OCI-M2 (cell line): ENCODE measurements around the gene IL10.
"Not testable (repeated sequence)": the region's sequence is repeated elsewhere in the genome, so short reads cannot be mapped to it uniquely, and the experiment has no call there.

Experiments used
- DNase-seq: peaks from one replicate; lab custom pipeline; 2025; ENCODE audit not compliant: unreplicated experiment; lab: John Stamatoyannopoulos, UW

The IL10 gene

DNA sequence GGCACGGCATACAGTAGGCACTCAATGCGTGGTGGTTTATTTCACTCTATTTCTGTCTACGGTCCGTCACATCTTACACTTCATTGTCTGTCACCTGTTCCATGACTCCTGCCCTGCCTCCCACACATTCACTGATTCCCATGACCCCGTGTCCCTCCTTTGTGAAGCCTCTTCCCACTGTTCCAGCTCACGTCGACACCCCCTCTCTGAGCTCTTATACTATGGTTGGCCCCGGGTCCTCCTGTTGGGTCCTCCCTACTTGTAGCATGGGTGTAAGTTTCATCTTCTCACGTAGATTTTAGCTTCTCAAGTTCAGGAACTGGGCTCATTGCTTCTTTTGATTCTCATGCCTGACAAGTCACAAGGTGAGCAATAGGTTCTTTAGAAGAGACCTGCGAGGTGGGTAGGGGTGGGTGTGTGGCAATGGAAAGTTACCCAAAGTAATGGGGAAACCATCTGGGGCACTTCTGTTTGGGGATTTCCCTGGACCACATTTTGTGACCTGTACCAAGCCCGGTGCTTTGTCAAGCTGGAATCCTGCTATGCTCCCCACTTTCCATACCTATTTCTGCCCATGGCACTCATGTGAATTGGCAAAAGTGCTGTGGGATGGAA lies 22.1 kb upstream of the IL10 start:
- DNase-seq, result no peak

DNA sequence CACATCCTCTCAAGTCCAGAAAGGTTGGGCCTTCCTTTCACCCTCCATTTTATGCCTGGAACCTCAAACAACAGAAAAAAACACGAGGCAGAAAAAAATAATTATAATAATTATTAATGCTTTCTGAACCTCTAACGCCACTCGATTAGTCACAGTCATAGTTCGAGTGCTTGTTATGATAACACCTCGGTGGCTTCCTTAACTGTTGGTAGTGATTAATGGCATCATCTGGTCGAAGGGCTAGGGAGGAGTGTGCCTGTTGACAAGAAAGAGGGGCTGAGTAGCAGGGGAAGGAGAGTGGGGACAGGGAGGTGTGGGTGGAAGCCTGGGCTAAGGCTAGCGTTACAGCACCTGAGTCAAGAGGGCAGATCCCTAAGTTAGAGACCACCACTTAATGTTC lies 21.3 kb upstream of the IL10 start:
- no peak for DNase-seq

DNA sequence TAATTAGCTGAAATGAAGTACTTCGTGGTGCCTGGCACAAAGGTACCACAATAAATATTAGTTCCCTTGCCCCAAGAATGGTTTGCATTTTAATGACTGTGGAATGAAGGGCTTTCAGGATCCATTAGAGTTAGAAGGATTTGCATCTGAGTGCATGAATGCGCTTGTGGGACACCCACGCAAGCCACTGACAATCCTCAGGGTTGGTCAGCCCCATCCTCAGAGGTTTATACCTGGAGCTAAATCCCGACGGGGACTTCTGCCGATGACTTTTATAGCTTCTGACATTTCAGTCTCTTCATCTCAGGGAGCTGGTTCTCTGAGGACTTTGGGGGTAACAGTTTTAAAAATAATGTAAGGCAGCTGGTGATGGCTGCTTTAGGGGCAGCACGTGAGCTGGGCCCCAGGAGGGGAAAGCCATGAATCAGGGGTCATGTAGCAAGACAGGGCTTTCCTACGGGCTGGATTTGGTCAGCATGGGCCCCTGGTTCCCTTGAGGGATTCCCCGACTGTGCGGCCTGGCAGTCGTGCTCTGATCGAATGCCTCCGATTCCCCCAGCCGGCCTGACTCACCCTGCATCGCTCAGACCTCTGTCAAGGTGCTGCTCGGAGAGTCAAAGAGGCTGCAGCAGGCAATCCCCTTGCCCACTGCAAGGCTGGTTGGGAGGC lies 20.8 kb upstream of the IL10 start:
- no peak for DNase-seq

DNA sequence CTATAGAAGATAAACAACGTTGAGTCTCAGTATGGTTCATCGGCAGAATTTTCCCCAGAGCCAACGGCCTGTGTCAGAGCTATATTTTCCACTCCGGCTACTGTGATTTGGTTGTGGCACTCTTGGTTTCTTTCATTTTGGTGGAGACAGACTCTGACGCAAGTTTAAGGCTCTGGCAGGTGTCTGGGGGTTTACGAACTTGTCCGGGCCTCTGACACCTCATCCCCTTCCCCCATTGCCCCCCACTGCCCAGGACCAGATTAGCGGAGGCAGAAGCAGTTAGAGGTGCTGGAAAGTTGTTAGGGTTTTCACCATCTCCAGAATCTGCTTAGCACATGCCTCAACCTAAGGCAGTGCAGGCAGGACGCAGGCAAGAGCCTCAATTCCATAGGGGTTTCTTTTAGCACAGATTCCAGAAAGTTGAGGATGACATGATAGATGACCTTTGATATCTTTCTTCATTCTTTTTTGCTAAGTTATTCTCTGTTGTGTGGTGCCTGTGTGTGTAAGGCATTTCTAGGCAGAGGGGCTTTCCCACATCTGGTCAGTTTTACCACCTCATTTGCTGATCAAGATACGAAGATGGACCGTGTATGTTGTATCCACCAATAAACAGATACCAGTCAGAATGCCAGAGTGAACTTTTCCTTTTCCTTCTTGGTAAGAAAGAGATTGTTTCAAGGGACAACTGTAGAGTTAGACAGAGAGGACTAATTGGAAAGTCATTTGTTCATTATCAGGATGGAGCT lies 18.4 kb upstream of the IL10 start:
- no peak for DNase-seq

DNA sequence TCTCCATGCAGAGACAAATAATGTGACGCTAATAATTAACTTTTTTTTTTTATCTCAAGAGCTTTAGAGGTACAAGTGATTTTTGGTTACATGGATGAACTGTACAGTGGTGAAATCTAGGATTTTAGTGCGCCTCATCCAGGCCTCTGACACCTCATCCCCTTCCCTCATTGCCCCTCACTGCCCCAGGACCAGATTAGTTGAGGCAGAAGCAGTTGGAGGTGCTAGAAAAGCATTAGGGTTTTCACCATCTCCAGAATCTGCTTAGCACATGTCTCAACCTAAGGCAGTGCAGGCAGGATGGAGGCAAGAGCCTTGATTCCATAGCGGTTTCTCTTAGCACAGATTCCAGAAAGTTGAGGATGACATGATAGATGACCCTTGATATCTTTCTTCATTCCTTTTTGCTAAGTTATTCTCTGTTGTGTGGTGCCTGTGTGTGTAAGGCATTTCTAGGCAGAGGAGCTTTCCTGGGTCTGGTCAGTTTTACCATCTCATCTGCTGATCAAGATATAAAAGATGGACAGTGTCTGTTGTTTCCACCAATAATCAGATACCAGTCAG lies 16.3 kb upstream of the IL10 start:
- no peak for DNase-seq

DNA sequence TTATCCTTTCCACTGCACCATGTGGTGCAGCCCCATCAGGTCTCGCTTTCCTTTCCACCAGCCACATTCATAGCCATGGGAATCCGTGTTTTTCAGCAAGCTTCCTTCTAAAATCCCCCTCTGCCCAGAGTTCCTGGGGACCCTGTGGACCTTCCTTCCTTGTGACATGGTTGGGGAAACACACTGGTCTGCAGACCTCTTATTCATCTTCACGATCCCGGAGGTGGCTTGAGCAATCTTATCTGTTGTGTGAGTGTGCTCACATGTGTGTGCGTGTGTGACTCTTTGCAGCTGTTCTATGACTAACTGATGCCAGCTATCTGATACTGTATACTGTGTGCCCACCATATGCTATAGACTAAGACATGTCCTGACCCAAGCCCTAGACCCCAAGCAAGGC lies 15.6 kb upstream of the IL10 start:
- no peak for DNase-seq

DNA sequence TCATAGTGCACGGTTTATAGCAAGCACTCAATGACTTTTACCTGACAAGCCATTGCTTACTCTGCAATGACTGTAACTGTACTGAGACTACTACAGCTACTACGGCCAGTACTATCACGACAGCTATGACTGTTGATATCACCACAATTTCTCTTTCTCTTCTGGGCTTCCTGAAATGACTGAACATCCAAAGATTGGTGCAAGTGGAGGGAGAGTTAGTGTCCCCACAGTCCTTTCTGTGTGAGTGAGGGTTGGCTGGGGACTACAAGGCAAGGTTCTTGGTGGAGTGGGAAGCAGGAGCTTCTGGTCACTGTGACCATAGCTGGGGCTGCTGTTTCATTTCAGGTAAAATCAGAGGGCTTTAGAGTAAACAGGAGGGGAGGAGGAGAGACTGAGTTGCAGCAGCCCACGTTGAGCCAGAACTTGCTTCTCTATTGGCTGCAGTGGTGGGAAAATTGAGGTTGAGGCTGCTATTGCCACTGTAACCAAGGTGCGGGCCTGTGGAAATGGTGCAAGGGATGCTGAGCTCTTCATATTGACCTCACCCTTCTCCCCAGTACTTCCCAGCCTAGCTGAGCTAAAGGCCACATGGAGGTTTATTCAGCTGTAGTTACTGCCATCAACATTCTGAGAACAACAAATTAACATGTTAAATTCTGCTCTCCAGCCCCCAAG lies 14.1 kb upstream of the IL10 start:
- DNase-seq, result no peak

DNA sequence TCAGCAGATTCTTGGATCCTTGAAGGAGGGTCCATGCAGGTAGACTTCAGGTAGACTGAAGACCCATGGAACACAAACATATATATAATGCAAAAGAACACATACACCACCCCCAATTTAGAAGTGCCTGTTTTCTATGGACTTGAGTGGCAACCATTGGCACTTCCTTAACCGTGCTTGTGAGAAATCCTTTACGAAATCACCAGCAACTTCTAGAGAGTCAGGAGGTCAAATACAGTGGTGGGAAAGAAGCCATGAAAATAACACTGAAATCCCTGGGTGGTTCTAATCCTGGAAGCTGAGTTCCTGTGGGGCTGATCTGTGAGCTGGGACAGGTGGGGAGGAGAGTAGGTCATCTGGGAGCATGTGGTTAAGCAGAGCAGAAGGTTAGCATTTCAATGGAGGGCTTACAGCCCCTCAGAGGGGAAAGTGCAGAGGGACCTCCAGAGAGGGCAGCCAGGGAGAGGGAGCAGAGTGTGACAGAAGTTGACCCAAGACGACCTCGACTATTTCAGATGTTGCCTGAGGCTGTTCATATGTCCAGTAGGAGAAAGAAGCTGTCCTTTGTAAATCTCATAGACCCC lies 13.0 kb upstream of the IL10 start:
- no peak for DNase-seq

DNA sequence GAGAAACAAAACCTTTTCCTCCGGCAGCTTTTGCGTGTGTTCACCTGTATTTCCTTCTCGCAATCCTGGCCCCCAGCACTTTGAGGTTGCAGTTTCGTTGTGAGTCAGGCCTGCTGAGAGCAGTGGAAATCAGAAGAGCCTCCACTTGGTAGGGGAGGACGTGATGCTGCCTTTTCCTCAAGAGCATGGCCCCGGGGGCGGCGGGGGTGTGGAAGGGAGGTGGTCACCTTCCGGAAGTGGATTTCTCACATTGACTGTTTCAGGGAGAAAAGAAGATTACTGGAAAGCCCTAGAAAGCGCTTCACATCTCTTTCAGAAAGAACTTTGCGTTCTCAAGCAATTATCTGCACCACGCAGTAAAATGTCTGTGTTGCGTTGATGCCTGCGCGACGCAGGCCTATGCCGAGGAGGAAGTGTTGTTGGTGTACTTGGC lies 12.2 kb upstream of the IL10 start:
- DNase-seq, result no peak

DNA sequence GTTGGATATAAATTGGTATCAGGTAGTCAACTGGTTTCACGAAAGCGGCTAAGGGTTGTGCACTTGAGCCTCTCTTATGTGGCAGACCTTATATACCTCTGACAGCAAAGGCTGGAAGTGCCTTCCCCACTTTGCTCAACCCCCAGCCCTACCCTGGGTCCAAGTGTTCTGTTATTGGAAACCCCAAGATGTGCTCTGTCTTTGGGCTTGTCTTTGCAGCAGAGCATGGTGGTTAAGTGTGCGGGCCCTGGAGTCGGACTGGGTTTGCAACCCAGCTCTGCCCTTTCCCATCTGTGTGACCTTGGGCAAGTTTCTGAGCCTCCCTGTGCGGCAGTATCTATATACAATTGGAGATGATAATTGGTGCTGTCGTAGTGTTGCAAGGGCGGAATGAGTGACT lies 11.2 kb upstream of the IL10 start:
- no peak for DNase-seq

DNA sequence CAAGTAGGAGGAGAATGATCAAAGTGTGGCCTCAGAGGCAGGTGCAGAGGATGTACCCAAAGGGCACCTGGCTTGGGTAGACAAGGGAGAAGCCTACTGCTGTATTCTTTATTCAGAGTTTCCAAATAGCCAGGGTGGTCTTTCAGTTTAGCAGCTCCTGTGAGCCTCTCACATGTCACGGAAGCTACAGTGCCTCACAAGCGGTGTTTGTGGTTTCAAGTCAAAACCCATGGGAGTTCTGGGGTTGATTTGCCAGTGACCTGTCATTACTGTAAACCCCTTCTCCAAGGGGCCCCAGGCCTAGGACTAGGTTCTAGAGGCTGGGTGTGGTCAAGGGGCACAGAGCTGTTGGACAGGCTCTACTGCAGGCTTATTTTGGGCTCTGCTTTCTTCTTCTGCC lies 10.2 kb upstream of the IL10 start:
- no peak for DNase-seq

DNA sequence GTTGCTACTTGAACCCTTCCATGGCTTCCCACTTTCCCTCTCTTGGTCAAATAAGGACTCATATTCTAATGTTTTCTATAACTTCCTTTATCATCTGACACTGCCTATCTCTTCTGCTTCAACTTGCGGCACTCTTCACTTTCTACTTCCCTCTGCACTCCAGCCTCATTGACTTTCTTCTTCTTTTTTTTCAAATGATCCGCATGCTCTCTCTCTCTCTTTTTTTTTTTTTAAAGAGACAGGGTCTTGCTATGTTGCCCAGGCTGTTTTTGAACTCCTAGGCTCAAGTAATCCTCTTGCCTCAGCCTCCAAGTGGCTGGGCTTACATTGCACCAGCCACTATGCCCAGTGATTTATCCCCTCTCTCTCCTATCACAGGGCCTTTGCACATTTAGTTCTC lies 7.3 kb upstream of the IL10 start:
- no peak for DNase-seq

DNA sequence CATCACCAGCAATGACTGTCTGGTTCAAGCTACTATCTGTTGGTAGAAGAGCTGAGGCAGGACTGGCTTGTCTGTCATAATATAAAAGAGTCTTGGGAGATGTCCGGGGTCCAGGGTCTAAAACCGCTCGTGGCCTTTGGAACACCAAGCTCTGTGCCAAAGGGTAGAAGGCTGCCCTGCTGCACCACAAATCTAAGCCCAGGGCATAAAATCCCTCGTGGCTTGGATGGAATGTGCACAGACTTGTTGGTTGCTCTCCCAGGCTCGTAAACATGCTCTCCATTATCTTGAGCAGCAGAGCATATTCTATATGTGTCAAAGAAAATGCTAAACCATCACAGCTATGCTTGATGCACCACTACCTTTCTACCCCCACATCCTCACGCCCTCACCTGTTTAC lies 6.6 kb upstream of the IL10 start:
- DNase-seq, result not testable (repeated sequence)

DNA sequence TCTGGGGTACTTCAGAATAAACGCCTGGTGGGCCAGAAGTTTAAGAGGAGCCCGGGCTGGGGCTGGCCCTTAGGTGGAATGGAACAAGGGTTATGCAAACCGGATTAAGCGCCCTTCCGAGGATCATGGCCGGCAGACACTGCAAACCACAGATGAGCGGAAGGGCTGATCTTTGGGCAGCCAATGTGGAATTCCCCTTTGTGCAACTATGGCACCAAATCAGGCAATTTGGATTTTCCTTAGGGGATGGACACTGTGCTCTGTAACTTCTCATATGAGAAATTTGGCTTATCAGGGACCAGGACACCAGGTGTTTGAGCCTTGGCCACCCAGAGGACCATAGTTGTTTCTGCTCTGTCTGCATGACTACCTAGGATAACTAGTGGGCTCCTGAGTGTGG lies 5.7 kb upstream of the IL10 start:
- DNase-seq, result no peak

DNA sequence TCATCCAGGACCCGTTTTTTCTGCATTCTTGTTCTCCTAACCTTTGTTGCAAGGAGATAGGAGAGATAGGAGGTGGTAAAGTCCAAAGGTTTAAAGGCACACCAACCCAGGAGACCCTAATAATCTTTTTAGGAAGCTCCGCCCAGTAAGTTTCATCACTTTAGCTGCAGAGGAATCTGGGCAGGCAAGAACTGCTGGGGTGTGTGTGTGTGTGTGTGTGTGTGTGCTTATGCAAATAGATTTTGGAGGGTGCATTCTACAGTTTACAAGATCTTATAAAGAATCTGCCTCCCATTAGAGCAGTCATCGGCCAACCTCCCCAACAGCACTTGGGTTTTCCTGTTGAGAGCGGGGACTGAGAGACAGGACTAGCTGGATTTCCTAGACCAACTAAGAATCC lies 3.9 kb upstream of the IL10 start:
- no peak for DNase-seq

DNA sequence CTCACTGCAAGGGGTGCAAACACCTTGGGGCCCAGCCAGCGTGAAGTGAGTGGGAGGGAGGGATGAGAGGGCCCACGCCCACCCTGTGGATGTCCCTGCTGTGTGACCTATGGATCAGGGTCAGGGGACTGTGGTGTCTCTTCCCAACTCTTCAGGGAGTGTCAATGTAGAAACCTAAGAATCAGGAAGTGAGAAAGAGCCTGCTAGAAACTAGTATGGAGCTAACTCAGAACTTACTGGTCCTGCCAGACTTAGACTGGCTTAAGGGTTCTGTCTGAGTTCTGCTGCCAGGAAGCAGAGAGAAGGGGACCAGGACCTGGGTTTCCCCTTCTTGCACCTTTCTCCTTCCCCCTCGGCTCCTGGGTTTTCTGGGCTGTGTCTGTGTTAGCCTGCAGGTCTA lies 1.8 kb upstream of the IL10 start:
- no peak for DNase-seq

DNA sequence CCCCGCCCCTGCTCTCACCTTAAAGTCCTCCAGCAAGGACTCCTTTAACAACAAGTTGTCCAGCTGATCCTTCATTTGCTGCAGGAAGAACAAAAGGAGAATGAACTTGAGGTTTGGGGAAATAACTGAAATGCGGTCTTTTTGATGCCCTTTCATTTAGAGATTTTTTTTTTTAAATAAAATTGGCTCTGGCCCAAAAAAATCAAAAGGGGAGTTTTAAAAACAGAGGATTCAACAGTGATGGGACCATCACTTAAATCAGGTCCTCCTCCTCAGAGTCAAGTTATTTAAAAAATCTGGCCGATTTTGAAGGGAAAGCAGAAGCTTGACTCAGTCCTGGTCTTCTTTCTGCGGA lies 979 bp downstream of the IL10 start:
- no peak for DNase-seq

DNA sequence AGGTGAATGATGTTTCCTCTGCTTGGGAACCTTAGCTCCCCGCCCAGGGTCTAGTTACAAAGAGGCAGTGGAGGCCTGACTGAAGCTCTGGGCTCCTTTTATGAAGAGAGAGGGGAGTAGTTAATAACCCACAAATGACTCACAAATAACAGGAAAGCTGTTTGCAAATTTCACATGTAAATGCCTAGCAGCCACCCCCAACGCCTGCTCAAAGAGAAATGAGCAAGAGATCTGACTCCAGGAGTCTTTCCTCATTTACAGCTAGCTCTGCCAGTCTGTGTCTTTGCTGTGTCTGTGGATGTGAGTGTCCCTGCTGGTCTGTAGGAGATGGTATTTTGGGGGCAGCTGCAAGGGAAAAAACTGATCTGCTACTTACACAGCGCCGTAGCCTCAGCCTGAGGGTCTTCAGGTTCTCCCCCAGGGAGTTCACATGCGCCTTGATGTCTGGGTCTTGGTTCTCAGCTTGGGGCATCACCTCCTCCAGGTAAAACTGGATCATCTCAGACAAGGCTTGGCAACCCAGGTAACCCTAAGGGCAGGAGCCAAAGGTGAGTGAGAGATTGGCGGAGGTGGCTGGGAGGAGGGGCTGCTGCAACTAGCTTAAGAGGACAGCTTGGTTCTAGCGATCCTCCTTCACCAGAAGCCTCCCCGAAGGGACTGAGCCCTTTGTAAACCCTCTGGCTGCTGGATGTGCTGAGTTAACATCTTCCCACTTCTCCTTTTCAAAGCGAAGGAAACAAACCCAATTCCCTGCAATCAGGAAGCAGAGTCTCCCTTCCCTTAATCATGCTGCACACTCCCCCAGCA lies 1.6 kb downstream of the IL10 start, which contains the start of gene IL19:
IL19 (plus strand) TSS at position 243 of the 807 bp plus-strand sequence. CDS start 65,890 bp downstream, outside the sequence.
- DNase-seq, result no peak

DNA sequence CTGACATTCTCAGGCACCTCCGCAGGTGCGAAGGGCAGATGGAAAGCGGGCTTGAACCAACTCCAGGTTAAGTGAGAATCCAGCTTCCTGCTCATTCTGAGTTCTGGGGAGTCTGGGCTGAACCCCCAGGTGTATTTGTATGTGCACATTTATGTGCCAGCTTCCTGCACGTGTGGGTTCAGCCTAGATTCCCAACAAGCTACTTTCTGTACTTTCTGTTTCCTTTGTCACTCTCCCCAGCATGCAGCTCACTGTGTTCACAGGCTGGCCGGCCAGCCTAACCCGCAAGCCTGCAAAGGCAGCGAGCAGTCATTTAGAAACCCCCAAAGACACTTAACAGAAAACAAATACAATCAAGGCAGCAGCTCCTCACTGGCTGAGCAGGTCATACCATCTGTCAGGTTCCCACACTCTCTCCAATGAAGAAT lies 3.0 kb downstream of the IL10 start:
- no peak for DNase-seq
